Psoas muscle (tissue), 8 donors: ENCODE results near the gene NMD3. TPM values are rescaled to one million over a fixed set of nuclear protein-coding genes. Genes with fewer than 3 reads are reported as not detected.

ENCODE experiments used
- ATAC-seq, 4 donors: fragments of 200-7000 bp; cut with Tn5 transposase; one replicate each; pipeline ENCODE4 v1.9.1; 2020; ENCODE audit warnings: moderate library complexity in 3 of 4, mild to moderate bottlenecking in 2 of 4
- DNase-seq, 2 donors: peaks; one replicate each; pipeline ENCODE4 v3.0.0-alpha.2; 2020
- H3K27ac ChIP-seq: fragments of 200-600 bp; one replicate; pipeline ENCODE4 v1.8.0; 2022
- H3K27me3 ChIP-seq, 3 donors: fragments of 200-600 bp in 1 of 3; one replicate each; pipeline versions ENCODE4 v1.6.1 to v1.8.0; 2013 to 2022; ENCODE audit warnings: low read length in 2 of 3, mild to moderate bottlenecking in 2 of 3, moderate library complexity in 1 of 3; ENCODE audit not compliant: insufficient read depth in 3 of 3
- H3K36me3 ChIP-seq, 2 donors: fragments of 200-600 bp in 1 of 2; one replicate each; pipeline versions ENCODE4 v1.6.1 to v1.8.0; 2013 to 2022; ENCODE audit warnings: low read depth in 1 of 2, mild to moderate bottlenecking in 1 of 2, moderate library complexity in 1 of 2; ENCODE audit not compliant: insufficient read depth in 1 of 2
- H3K4me1 ChIP-seq: fragments of 200-600 bp; one replicate; pipeline ENCODE4 v1.8.0; 2022
- H3K4me3 ChIP-seq: fragments of 200-600 bp; one replicate; pipeline ENCODE4 v1.8.0; 2022; ENCODE audit warnings: mild to moderate bottlenecking
- H3K9me3 ChIP-seq: fragments of 200-600 bp; one replicate; pipeline ENCODE4 v1.8.0; 2022
- WGBS, 3 donors: extraction: QIAGEN DNeasy Blood & Tissue Kit; methylation state at CpG; one replicate each; pipeline versions ENCODE4 v1.1.6 to v1.1.7; 2013; 5-methylcytosine and 5-hydroxymethylcytosine counted together
- intact Hi-C, 2 donors: fragments of 100-400 bp; cut with DNase I; formaldehyde crosslinking; loops; one replicate each; pipeline versions ENCODE4 v1.11.0 to v1.14.2; 2022
- polyA plus RNA-seq, 3 donors: library from polyadenylated mRNA; stranded (reverse); fragments of 200-250 nt; gene quantifications; one replicate each; pipeline ENCODE4 v1.2.3, GENCODE V29; 2013
- total RNA-seq, 4 donors: library from RNA; stranded (reverse); fragmentation: NEBNext Ultra II Directional in 2 of 4; extraction: Animal tissue kit (Norgen Biotek cat#: 25700) in 2 of 4; gene quantifications; one replicate each; pipeline versions ENCODE4 v1.2.1 to v1.2.4, GENCODE V29; 2021 to 2023
- TF ChIP-seq, protein P1 (sequence below): fragments of 200-600 bp; IDR thresholded peaks from one replicate; pipeline ENCODE4 v1.8.0; 2022; ENCODE audit warnings: antibody characterized with exemption
- donor health status: healthy with polysubstance abuse.
- donor health status: DM: no; HTN: no; CAD: no; lungs with moderate emphysema.
- donor health status: Bipolar disorder and iron deficiency.
- donor health status: healthy.
- donor health status: DM: yes; HTN: yes; CAD: no.
- donor health status: DM: no; HTN: no; CAD: no.
- donor health status: DM: no; HTN: no; CAD: no.
- donor health status: DM: yes; HTN: yes; CAD: no.

NMD3 gene
- total and polyA plus RNA-seq, 7 donors, result 19.1 to 53.4 (median 30.7) TPM

DNA sequence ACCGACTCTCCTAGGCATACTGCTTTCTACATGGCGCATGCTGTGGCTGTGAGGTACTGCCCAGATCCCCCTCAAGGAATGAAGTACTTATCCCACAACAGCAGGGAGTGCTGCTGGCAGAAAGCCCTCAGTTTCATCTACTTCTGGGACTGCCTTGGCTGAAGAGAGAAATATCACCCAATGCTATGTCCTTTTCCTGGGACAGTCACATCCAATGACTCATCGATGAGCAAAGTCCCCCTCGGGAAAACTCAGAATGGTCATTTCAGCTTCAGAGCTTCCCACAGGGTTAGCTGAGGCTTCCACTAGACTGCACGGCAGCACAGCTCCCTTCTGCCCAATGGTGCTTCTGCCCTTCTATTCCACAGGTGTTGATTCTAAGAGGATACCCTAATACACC, 3.6 kb upstream of the NMD3 start:
- no peak for DNase-seq
- no peak for ATAC-seq
- TF ChIP-seq, protein P1, sequence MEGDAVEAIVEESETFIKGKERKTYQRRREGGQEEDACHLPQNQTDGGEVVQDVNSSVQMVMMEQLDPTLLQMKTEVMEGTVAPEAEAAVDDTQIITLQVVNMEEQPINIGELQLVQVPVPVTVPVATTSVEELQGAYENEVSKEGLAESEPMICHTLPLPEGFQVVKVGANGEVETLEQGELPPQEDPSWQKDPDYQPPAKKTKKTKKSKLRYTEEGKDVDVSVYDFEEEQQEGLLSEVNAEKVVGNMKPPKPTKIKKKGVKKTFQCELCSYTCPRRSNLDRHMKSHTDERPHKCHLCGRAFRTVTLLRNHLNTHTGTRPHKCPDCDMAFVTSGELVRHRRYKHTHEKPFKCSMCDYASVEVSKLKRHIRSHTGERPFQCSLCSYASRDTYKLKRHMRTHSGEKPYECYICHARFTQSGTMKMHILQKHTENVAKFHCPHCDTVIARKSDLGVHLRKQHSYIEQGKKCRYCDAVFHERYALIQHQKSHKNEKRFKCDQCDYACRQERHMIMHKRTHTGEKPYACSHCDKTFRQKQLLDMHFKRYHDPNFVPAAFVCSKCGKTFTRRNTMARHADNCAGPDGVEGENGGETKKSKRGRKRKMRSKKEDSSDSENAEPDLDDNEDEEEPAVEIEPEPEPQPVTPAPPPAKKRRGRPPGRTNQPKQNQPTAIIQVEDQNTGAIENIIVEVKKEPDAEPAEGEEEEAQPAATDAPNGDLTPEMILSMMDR, result no peak
- H3K4me1 ChIP-seq, result peaks cover 8% of the 10 kb centered on the region
- no peak overlapping the region for H3K4me3 ChIP-seq
- H3K9me3 ChIP-seq, result no peaks in the 10 kb centered on the region
- no peak overlapping the region for H3K27ac ChIP-seq
- 69 to 81% (median 77%) methylated on average over 5 of the region's 5 CpGs for WGBS, 3 donors
- H3K36me3 ChIP-seq, result peaks cover 0 to under 1% of the 10 kb centered on the region in 2 donors
- intact Hi-C loops, result no loop called here
- no peaks in the 10 kb centered on the region for H3K27me3 ChIP-seq

DNA sequence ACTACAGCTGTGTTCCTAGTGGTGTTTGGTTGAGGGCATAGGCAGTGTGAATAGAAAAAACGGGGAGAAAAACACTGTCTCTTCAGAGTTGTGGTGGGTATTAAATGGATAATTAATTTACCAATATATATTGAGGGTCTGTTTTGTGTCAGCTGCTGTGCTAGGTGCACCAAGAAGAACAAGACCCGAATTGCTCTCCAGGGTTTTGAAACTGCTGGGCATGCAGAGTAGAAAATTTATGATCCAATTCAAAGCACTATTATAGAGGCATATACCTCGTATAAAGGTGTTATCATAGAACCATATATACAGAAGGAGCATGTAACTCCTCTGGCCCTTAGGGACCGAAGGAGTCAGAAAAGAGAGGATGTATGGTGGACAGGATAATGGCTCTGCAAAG, 1.6 kb upstream of the NMD3 start:
- Histone ChIP-seq H3K9me3 (no peaks in the 10 kb centered on the region), H3K4me1 (peaks cover 19% of the 10 kb centered on the region), H3K4me3 (no peak overlapping the region), H3K27me3 (no peaks in the 10 kb centered on the region), H3K27ac (no peak overlapping the region), H3K36me3 (peaks cover 0 to 17% of the 10 kb centered on the region in 2 donors)
- intact Hi-C loops, result no loop called here
- WGBS, 3 donors, result 92 to 94% (median 94%) methylated on average over 4 of the region's 4 CpGs
- DNase-seq (no peak), ATAC-seq (no peak)
- TF ChIP-seq, protein P1, result no peak

- TF ChIP-seq, protein P1, result no peak
- intact Hi-C loops, result loop anchor here in 1 of 2 donors (10.0 kb wide), 1 partner anchor 267 kb away; no protein-coding TSS in a partner anchor
- H3K36me3 ChIP-seq, result peaks cover 2 to 41% of the 10 kb centered on the region in 2 donors
- H3K4me3 ChIP-seq, result peak overlapping the region; percentile 83
- ATAC-seq (peak in 2 of 4 donors; percentile 44 to 60), DNase-seq (no peak)
- H3K4me1 ChIP-seq, result peaks cover 19% of the 10 kb centered on the region
- no peaks in the 10 kb centered on the region for H3K27me3 ChIP-seq
- peak overlapping the region; percentile 86 for H3K27ac ChIP-seq
- no peaks in the 10 kb centered on the region for H3K9me3 ChIP-seq
- 7 to 8% (median 7%) methylated on average over 19 of the region's 19 CpGs for WGBS, 3 donors
Measured at GRCh38 chr3:161221806-161222600, 892 bp downstream of the NMD3 start.

DNA sequence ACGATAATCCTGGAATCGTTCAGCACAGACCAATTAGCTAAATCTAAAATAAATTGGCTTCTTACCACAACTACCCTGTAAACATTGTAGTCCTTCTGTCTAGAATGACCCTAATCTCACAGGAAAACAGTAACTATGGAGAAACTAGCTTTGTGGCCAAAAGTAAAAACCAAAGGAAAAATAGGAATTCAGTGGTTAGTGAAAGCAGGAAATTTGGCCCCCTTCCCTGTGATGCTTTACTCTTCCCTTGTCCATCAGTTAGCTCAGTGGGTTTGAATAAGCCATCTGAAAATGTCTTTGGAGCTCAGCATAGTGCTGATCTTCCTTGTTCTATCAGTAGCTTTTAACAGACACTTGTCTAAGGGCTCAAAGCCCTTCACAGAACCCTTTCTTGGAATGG, 1.6 kb downstream of the NMD3 start:
- H3K4me1 ChIP-seq, result peaks cover 19% of the 10 kb centered on the region
- ATAC-seq, result no peak
- no peak overlapping the region for H3K27ac ChIP-seq
- DNase-seq, result no peak
- no peaks in the 10 kb centered on the region for H3K9me3 ChIP-seq
- WGBS, 3 donors, result 14 to 33% (median 16%) methylated on average over 2 of the region's 2 CpGs
- peaks cover 2 to 48% of the 10 kb centered on the region in 2 donors for H3K36me3 ChIP-seq
- intact Hi-C loops, result loop anchor here in 1 of 2 donors (10.0 kb wide), 1 partner anchor 268 kb away; no protein-coding TSS in a partner anchor
- H3K4me3 ChIP-seq, result peak overlapping the region; percentile 83
- no peaks in the 10 kb centered on the region for H3K27me3 ChIP-seq
- TF ChIP-seq, protein P1, result no peak
